Ammon's horn (tissue), 1 donor: ENCODE data around the gene EIF4E.
"Not testable (repeated sequence)": the region's sequence is repeated elsewhere in the genome, so short reads cannot be mapped to it uniquely, and the experiment has no call there.

ENCODE experiments used
- DNase-seq: peaks from one replicate; pipeline ENCODE4 v3.0.0-alpha.2; 2016; ENCODE audit warnings: low spot score

The EIF4E gene

GRCh38 chr4:98879515-98879914, 49.4 kb downstream of the EIF4E start:
- no peak for DNase-seq

GRCh38 chr4:98873059-98873458, 55.9 kb downstream of the EIF4E start:
- no peak for DNase-seq

- not testable (repeated sequence) for DNase-seq
These were observed 56.6 kb downstream of the EIF4E start for GRCh38 chr4:98872120-98872906.

GRCh38 chr4:98867648-98868047, 61.3 kb downstream of the EIF4E start:
- DNase-seq = no peak

- DNase-seq = no peak
These were observed 63.9 kb downstream of the EIF4E start for GRCh38 chr4:98865059-98865458.

GRCh38 chr4:98864560-98864959, 64.4 kb downstream of the EIF4E start:
- no peak for DNase-seq

- DNase-seq = no peak
These were observed 66.6 kb downstream of the EIF4E start for GRCh38 chr4:98862371-98862770.

GRCh38 chr4:98861100-98861884, 67.6 kb downstream of the EIF4E start:
- DNase-seq = no peak

GRCh38 chr4:98851806-98852205, 77.1 kb downstream of the EIF4E start:
- DNase-seq = no peak

GRCh38 chr4:98850937-98851336, 78.0 kb downstream of the EIF4E start:
- no peak for DNase-seq

GRCh38 chr4:98848448-98848847, 80.5 kb downstream of the EIF4E start:
- DNase-seq = no peak

GRCh38 chr4:98845960-98846359, 83.0 kb downstream of the EIF4E start:
- no peak for DNase-seq

- DNase-seq = not testable (repeated sequence)
These were observed 86.0 kb downstream of the EIF4E start for GRCh38 chr4:98842917-98843316.

- DNase-seq = peak; percentile 9
These were observed 89.8 kb downstream of the EIF4E start for GRCh38 chr4:98838977-98839618.

- peak; percentile 5 for DNase-seq
These were observed 90.4 kb downstream of the EIF4E start for GRCh38 chr4:98838531-98838930.

- DNase-seq = no peak
These were observed 95.5 kb downstream of the EIF4E start for GRCh38 chr4:98833384-98833783.

- not testable (repeated sequence) for DNase-seq
These were observed 97.9 kb downstream of the EIF4E start for GRCh38 chr4:98831036-98831435.
